Effector CD8-positive, alpha-beta T cell (primary cell): Measurements from ENCODE around the gene NR3C2.

Source experiments
- DNase-seq: peaks from one replicate; lab custom pipeline; 2025; lab: John Stamatoyannopoulos, UW

The NR3C2 gene

DNA sequence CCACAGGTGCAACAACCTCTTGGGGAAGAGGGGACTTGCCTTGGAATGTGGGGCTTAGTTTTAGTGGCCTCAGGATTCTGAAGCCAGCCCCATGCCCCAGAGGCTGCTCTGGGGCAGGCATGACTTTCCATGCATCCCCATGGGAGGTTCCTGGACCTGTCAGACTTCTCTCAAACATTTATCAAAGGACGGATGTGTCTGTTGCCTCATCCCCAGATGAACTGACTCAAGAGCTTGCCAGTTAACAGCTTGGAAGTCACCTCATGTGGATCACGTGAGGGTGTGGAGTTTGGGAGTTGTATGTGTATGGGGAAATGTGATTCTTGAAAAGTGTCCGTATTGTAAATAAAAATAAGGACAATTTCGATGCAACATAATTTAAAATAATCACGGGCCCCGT lies 368.9 kb downstream of the NR3C2 start:
- DNase-seq = no peak

GRCh38 chr4:148072789-148073188 lies 369.4 kb downstream of the NR3C2 start:
- DNase-seq = no peak

GRCh38 chr4:148071009-148071408 lies 371.2 kb downstream of the NR3C2 start:
- DNase-seq = no peak

DNA sequence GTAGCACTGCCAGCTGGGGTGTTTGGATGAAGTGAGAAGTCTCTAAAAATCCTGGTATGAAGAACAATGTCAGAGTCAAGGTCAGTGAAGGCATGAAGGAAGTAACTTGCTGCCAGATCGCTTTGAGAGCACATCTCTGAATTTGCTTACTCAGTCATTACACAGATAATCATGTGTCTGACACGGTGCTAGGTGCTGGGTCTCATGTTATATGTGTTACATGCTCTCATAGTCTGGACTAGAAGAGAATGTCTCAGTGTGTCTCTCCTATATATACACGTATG lies 372.4 kb downstream of the NR3C2 start:
- no peak for DNase-seq

- no peak for DNase-seq
Observed at GRCh38 chr4:148069086-148069894, 372.9 kb downstream of the NR3C2 start.

DNA sequence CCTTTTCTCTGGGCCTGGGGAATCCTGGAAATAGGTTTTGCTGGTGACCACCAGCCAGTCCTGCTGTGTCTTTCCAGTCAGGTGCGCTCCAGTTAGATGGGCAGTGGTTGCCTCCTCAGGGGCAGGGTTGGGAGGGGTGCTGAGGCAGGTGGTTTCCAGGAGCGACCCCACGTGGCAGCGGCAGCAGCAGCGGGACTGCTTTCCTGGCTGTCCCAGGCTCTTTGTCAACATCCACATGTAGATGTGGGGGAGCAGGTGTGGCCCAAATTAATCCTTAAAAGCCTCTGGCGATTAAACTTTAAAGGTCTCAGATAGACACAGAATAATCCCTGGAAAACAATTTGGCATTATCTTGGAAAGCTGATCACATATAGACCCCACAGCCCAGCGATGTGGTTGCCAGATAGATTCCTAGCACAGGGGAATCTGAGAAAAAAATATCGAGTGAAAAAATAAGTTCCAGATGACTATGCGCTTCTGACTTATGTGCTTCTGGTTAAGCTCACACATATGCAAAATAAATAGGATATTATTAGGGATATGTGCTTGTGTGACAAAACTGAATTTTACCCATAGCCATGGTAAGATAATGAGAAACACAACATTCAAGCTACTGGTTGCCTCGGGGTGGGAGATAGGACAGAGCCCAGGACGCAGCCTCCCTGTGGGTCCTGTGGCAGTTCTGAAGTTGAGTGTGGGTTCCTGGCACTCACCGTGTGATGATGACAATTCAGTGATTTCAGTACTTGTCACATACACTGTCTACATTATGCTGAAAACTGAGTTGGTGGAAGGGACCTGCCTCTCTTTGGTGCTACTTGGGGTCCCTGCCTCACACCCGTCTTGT lies 373.9 kb downstream of the NR3C2 start:
- DNase-seq = no peak

DNA sequence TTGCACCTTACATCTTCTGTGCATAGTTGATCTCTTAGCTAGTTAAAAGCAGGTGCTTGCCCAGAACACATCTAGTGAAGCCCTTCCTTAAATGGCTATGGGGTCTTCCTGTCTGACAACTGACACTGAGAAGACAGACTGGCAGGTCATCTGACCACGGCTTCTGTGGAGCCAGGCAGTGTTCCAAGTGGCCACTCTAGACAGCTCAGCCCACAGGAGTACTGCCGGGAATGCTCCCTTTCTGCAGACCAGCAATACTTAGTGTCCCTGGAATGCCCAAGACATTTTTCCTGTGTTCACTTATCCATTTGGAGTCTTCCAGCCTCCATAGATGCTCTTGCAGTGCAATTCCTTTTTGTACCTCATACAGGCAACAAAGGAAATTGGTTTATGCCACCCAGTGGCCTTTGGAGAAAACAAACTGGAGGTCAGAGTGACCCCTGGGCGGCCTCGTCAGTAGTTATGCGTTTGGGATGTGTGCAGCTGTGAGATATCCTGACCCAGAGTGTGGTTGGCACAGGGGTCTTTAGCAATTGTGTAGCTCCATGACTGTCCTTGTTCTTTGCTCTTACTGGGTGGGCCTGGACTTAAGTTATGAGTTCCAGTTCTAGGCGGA lies 374.8 kb downstream of the NR3C2 start:
- no peak for DNase-seq

- no peak for DNase-seq
Observed at GRCh38 chr4:148065075-148065474, 377.1 kb downstream of the NR3C2 start.

DNA sequence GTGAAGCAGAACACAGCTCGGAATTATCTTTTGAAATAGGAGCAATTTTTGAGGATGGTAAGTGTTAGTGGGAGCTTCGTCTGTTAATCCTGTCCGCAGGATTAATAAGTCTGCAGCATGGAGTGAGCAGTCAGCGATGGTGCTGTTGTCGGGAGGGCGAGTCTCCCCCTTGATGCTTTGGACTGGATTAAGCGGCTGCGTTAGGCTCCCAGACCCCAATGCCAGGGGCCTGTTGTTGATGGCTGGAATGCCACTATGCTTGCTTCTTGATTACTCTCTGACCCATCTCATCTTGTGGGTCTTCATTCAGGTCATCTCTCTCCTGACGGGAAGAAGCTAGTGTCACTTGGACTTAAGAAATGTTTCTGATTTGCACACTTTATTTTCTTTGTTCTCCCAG lies 377.8 kb downstream of the NR3C2 start:
- DNase-seq = no peak

DNA sequence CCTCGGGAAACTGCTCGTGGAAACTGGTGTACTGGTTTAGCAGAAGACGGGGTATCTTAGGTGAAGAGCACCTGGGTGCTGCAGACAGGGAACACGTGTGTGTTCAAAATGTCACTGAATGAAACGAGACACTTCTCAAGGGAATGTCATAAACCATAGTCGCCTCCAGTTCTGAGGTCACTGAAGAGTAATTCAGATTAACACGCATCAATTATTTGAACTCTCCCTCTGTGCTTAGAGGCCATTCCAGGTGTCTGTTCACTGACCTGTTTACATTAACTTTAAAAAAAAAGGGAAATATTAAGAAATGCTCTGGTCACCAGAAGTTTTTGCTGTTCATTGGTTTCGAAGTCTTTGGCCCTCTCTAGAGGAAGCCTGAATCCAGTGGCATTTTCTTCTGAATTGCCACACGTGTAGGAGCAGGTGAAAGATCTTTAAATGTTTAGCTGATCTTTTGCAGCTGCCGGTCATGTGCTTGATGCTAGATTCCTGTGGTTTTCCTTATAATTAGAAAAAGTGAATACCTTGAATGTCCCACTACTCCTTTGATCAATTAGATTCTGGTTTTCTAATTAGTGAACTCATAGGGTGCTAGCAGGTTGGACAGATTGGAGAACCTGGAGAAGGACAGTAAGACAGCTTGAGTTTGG lies 379.8 kb downstream of the NR3C2 start:
- DNase-seq = no peak

- no peak for DNase-seq
Observed at GRCh38 chr4:148061795-148062194, 380.4 kb downstream of the NR3C2 start.

- DNase-seq = no peak
Observed at GRCh38 chr4:148061141-148061481, 381.1 kb downstream of the NR3C2 start.

DNA sequence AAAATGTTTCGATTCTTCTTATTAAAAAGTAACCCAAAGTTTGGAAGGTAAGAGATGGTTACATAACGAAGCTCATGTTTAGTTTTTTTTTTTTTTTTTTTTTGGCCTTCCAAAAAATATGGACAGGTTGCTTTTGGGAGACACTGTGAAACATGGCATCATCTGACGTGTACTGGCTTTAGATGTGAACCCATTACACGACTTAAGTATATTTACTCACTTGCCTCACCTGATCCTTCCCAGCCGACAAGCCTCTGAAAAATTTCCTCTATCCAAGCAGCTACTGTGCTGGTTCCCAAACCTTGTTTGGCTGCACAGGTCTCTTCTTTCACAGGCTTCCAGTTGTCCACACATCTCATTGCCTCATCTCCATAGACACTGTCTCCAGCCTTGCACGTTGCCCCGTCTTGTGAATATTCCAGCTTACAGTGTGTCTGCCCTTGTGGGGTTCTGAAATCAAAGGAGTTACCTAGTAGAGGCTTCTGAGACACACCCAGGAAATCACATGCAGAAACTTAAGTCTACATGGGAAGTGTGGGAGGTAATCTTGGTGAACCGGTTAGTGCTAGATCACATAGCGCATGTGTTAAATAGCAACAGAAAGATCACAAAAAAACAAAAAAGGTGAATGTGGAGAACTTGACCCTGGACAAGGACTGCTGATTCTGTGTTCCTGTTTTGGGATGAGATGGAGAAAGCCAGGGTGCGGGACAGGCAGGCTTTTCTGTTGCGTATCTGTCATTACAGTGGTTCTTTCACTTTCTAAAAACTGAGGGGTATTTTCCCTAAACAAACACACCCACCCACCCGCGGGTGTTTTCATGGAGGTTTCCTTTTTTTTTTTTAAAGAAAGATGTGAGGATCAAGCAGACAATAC lies 381.7 kb downstream of the NR3C2 start:
- DNase-seq = no peak

- no peak for DNase-seq
Observed at GRCh38 chr4:148059617-148060180, 382.5 kb downstream of the NR3C2 start.

DNA sequence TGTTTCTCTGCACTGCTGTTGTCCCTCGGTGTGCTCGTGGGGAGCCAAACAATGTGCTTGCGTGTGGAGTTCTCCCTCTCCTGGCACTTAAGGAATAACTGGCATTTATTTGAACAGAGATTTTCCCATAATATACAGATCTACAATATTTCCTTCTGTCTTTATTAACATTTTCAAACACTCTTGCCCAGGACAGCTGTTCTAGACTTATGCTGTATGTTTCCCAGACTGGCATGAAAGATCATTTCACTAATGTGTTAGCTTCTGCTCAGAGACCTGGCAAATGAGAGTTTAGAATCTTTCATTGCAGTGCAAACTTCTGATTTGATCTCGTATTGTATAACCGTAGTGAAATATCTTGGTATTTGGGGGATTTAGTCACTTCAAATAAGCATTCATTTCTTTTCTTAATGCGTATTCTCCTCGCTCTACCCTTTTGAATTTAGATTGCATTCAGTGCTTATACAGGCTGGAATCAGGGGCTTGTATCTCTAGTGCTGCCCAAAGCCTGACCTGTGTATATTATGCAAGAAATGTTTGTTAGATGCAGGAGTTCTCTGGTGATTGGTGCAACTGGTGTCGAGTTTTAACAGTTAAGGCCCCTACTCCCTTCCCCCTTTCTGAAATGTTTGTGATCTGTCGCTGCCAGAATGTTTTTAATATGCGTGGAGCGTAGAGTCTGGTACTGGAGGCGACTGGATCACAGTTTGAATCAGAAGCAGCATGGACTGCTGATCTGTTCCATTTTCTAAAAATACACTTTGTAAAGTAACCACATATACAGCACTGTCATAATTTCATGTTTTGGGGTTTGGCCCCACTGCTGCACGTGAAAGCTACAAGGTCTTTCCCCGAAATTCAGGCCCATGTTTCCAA lies 384.0 kb downstream of the NR3C2 start:
- no peak for DNase-seq

DNA sequence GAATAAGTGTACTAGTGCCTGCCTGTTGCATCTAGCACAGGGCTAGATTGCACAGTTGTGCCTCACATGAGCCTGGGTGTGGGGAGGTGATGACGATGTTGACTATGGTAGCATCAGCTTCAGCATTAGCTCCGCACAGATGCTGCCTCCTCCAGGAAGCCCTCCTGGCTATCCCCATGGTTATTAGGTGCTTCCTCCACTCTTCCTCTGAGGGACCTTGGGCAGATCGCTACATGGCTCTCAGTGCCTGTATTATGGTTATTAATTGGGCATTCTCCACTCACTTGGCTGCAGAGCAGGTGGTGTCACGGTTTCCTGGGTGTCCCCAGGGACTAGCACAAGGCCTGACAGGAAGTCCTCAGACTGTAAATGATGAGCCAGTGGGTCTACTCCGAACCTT lies 384.7 kb downstream of the NR3C2 start:
- no peak for DNase-seq

- no peak for DNase-seq
Observed at GRCh38 chr4:148056879-148057278, 385.3 kb downstream of the NR3C2 start.

DNA sequence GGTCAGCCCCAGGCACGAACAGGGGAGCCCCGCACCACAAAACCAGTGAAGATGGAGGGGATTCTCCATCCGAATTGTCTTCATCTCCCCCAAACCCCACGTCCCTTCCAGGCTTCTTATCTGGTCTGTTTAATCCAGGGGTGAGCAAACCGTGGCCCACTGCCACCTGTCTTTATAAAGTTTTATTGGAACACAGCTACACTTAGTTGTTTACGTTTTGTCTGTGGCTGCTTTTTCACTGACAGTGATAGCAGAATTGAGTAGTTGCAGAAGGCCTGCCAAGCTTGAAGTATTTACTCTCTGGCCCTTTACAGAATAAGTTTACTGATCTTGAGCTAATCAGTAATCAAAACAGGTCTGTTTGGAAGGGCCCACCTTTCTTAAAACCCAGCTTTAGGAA lies 386.4 kb downstream of the NR3C2 start:
- DNase-seq = no peak

GRCh38 chr4:148054275-148054674 lies 387.9 kb downstream of the NR3C2 start:
- no peak for DNase-seq

DNA sequence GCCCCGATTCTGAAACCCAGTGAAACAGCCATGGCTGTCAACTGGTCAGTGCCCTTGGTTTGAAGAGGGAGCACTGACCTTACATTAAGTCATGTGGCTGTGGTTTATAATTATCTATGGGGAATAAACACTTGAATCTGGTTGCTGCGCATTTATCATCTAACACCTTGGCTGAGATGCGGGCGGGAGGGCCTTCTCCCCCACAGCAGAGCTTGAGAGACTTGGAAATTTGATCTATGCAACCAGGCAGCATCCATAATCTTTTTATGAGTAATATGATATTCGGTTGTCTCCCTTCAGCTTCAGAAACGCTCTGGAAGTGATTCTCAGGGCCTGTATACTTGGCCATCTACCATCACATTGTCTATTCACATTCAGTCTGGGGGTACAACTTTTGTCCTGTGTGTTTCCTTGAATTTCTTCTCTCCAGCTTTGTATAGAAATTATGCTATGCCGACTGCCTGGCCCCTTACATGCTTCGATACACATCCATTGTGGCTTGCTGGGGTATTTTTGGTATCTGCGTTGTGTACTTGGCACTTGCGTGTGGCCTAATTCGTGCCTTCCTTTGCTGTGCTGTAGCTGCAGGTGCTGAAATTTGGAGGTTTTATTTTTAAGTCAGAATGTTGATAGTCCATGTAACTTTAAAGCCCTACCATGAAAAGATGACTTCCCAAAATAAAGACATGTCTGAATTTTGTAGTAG lies 388.8 kb downstream of the NR3C2 start:
- DNase-seq = no peak
